ENCODE data around the gene STX4.

DNA sequence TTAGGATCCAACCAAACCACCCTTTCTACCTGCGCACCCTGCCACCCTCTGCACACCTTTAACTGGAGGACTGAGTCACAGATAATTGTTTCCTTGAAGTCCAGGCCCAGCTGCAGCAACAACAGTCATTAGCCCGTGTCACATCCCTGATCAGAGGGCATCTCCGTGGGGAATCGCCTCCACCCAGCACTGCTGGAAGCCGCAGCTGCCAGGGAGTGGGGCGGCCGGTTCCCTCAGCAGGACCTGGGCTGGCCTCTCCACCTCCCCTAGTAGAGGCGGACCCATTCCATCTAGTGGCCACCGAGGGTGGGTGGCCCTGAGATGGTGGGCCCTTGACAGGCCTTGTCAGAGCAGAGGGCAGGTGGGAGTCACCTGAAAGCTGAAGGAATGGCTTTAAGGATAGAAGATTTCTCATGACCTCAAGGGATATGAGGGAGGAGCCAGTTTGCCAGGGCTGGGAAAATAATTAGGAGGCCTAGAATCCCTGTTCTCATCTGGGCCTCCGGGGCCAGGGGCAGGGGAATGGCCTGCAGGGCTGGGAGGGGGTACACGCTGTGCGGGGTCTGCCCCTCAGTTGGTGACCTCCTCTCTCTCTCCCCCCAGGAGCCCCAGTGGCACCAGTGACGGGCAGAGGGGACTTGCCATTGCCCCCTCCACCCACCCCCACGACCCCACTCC, 49.1 kb downstream of the STX4 start:
- TF ChIP-seq, protein P1, sequence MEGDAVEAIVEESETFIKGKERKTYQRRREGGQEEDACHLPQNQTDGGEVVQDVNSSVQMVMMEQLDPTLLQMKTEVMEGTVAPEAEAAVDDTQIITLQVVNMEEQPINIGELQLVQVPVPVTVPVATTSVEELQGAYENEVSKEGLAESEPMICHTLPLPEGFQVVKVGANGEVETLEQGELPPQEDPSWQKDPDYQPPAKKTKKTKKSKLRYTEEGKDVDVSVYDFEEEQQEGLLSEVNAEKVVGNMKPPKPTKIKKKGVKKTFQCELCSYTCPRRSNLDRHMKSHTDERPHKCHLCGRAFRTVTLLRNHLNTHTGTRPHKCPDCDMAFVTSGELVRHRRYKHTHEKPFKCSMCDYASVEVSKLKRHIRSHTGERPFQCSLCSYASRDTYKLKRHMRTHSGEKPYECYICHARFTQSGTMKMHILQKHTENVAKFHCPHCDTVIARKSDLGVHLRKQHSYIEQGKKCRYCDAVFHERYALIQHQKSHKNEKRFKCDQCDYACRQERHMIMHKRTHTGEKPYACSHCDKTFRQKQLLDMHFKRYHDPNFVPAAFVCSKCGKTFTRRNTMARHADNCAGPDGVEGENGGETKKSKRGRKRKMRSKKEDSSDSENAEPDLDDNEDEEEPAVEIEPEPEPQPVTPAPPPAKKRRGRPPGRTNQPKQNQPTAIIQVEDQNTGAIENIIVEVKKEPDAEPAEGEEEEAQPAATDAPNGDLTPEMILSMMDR (conservative IDR thresholded peaks at IDR 0.05) = no peak
- TF ChIP-seq EZH2 (IDR thresholded peaks at IDR 0.05; ENCODE audit: low read depth) = no peak
